ENCODE results near the gene SUN3.

The SUN3 gene

GRCh38 chr7:47948141-47948790, 80.6 kb downstream of the SUN3 start, which contains the start of gene PKD1L1:
TSS of gene PKD1L1 (minus strand) at chr7:47948466. CDS start at chr7:47948440, 26 bp downstream.
- Histone ChIP-seq H3F3A (ENCODE audit: low read depth) (no peaks in the 10 kb centered on the region), H3K9me3 (ENCODE audit: insufficient read depth, low read depth, low read length) (no peaks in the 10 kb centered on the region), H3K79me2 (ENCODE audit: insufficient read depth, low read length) (no peaks in the 10 kb centered on the region), H3K4me1 (ENCODE audit: insufficient read depth, low read length, poor library complexity, severe bottlenecking) (no peaks in the 10 kb centered on the region), H3K36me3 (ENCODE audit: insufficient read depth, low read length) (no peaks in the 10 kb centered on the region), H4K20me1 (ENCODE audit: insufficient read depth, low read length, poor library complexity, severe bottlenecking) (no peaks in the 10 kb centered on the region), H3K27me3 (ENCODE audit: insufficient read depth, low read length, poor library complexity, severe bottlenecking) (no peaks in the 10 kb centered on the region), H3K4me2 (ENCODE audit: low read depth, low read length, poor library complexity, severe bottlenecking) (no peak within 1 kb of the TSS), H2AFZ (ENCODE audit: low read length) (no peak within 1 kb of the TSS), H3K9me2 (replicated peaks; ENCODE audit: low read depth, low read length) (no peaks in the 10 kb centered on the region), H3K9ac (ENCODE audit: low read depth, low read length, poor library complexity, severe bottlenecking) (no peak within 1 kb of the TSS), H3K4me3 (ENCODE audit: low read length, poor library complexity, severe bottlenecking) (no peak within 1 kb of the TSS)
- TF ChIP-seq CTCF (conservative IDR thresholded peaks at IDR 0.05; ENCODE audit: low read length): no peak
- TF ChIP-seq EZH2phosphoT487 (IDR thresholded peaks at IDR 0.05; ENCODE audit: borderline replicate concordance): no peak

- H3K4me3 ChIP-seq (ENCODE audit: low read length, poor library complexity, severe bottlenecking): no peak overlapping the region
- no peak for TF ChIP-seq CTCF (conservative IDR thresholded peaks at IDR 0.05; ENCODE audit: low read length)
- TF ChIP-seq EZH2phosphoT487 (IDR thresholded peaks at IDR 0.05; ENCODE audit: borderline replicate concordance): no peak
- no peaks in the 10 kb centered on the region for H3K9me2 ChIP-seq (replicated peaks; ENCODE audit: low read depth, low read length)
- no peaks in the 10 kb centered on the region for H3K27me3 ChIP-seq (ENCODE audit: insufficient read depth, low read length, poor library complexity, severe bottlenecking)
- no peaks in the 10 kb centered on the region for H3F3A ChIP-seq (ENCODE audit: low read depth)
- H2AFZ ChIP-seq (ENCODE audit: low read length): no peak overlapping the region
- H4K20me1 ChIP-seq (ENCODE audit: insufficient read depth, low read length, poor library complexity, severe bottlenecking): no peaks in the 10 kb centered on the region
- H3K4me1 ChIP-seq (ENCODE audit: insufficient read depth, low read length, poor library complexity, severe bottlenecking): no peaks in the 10 kb centered on the region
- H3K4me2 ChIP-seq (ENCODE audit: low read depth, low read length, poor library complexity, severe bottlenecking): no peak overlapping the region
- no peaks in the 10 kb centered on the region for H3K36me3 ChIP-seq (ENCODE audit: insufficient read depth, low read length)
- H3K9ac ChIP-seq (ENCODE audit: low read depth, low read length, poor library complexity, severe bottlenecking): no peak overlapping the region
- no peaks in the 10 kb centered on the region for H3K9me3 ChIP-seq (ENCODE audit: insufficient read depth, low read depth, low read length)
- H3K79me2 ChIP-seq (ENCODE audit: insufficient read depth, low read length): no peaks in the 10 kb centered on the region
These were observed 81.6 kb downstream of the SUN3 start for GRCh38 chr7:47947355-47947749.

GRCh38 chr7:47946581-47947354, 82.1 kb downstream of the SUN3 start:
- Histone ChIP-seq H3K4me1 (ENCODE audit: insufficient read depth, low read length, poor library complexity, severe bottlenecking) (no peaks in the 10 kb centered on the region), H2AFZ (ENCODE audit: low read length) (no peak overlapping the region), H3K9me3 (ENCODE audit: insufficient read depth, low read depth, low read length) (no peaks in the 10 kb centered on the region), H3K9ac (ENCODE audit: low read depth, low read length, poor library complexity, severe bottlenecking) (no peak overlapping the region), H3K79me2 (ENCODE audit: insufficient read depth, low read length) (no peaks in the 10 kb centered on the region), H3K4me3 (ENCODE audit: low read length, poor library complexity, severe bottlenecking) (no peak overlapping the region), H4K20me1 (ENCODE audit: insufficient read depth, low read length, poor library complexity, severe bottlenecking) (no peaks in the 10 kb centered on the region), H3K36me3 (ENCODE audit: insufficient read depth, low read length) (no peaks in the 10 kb centered on the region), H3K4me2 (ENCODE audit: low read depth, low read length, poor library complexity, severe bottlenecking) (no peak overlapping the region), H3K27me3 (ENCODE audit: insufficient read depth, low read length, poor library complexity, severe bottlenecking) (no peaks in the 10 kb centered on the region), H3K9me2 (replicated peaks; ENCODE audit: low read depth, low read length) (no peaks in the 10 kb centered on the region), H3F3A (ENCODE audit: low read depth) (no peaks in the 10 kb centered on the region)
- TF ChIP-seq CTCF (conservative IDR thresholded peaks at IDR 0.05; ENCODE audit: low read length) (no peak), EZH2phosphoT487 (IDR thresholded peaks at IDR 0.05; ENCODE audit: borderline replicate concordance) (no peak)

All from Loucy (cell line).